A549 (cell line): ENCODE data around the gene PPAN. TPM values are rescaled to one million over a fixed set of nuclear protein-coding genes. Genes with fewer than 3 reads are reported as not detected.

Experiments used
- ATAC-seq, 2 experiments: fragments of 200-7000 bp in 1 of 2; fragments of >200 bp in 1 of 2; cut with Nextera tagmentation in 1 of 2; cut with Tn5 transposase in 1 of 2; 3 replicates each; pipeline versions ENCODE4 v1.8.0 to v1.9.1; 2018 to 2020; ENCODE audit warnings: mild to moderate bottlenecking in 1 of 2, moderate library complexity in 1 of 2
- CTCF ChIA-PET: fragments of 300-600 bp; sonication (Branson Sonifier 250); formaldehyde crosslinking; extraction: SDS; loops from one replicate; lab custom pipeline; 2021; ENCODE audit warnings: antibody characterized with exemption, inconsistent platforms; lab: Yijun Ruan, JAX
- POLR2A ChIA-PET: fragments of 350-600 bp; formaldehyde crosslinking; extraction: SDS; loops from one replicate; lab custom pipeline; 2021; ENCODE audit warnings: antibody characterized with exemption, inconsistent platforms; lab: Yijun Ruan, JAX
- DNase-seq, 2 experiments: peaks; one replicate each; pipeline versions ENCODE4 v3.0.0 to v3.0.0-alpha.2; 2011 to 2016; ENCODE audit warnings: low read depth in 1 of 2, low spot score in 1 of 2
- FAIRE-seq: peaks from 2 replicates; lab custom pipeline; 2011; peaks lifted over from hg19 to GRCh38; lab: Jason Lieb, UNC
- H3K27ac ChIP-seq, 2 experiments: fragments of >200 bp; sonication (Bioruptor Twin); formaldehyde crosslinking; 3 replicates each; pipeline ENCODE4 v1.5.1; 2016 to 2017
- H3K4me1 ChIP-seq: fragments of >200 bp; sonication (Bioruptor Twin); formaldehyde crosslinking; 3 replicates; pipeline ENCODE4 v1.6.1; 2016
- H3K4me2 ChIP-seq: fragments of >200 bp; sonication (Bioruptor Twin); formaldehyde crosslinking; 3 replicates; pipeline ENCODE4 v1.6.1; 2016
- H3K4me3 ChIP-seq: fragments of >200 bp; sonication (Bioruptor Twin); formaldehyde crosslinking; 3 replicates; pipeline ENCODE4 v1.5.1; 2016
- H3K9me3 ChIP-seq: fragments of >200 bp; sonication (Bioruptor Twin); formaldehyde crosslinking; 3 replicates; pipeline ENCODE4 v1.6.1; 2016
- CEBPB ChIP-seq, 2 experiments: fragments of >200 bp in 1 of 2; sonication (Bioruptor Twin) in 1 of 2; formaldehyde crosslinking in 1 of 2; IDR thresholded peaks; 2 replicates each; pipeline ENCODE4 v1.6.1; 2012 to 2016
- CHD4 ChIP-seq: fragments of 200-600 bp; sonication (generic); IDR thresholded peaks from 2 replicates; pipeline ENCODE4 v1.6.1; 2016; ENCODE audit warnings: antibody characterized with exemption, mild to moderate bottlenecking, borderline replicate concordance
- FOSB ChIP-seq: fragments of 250-450 bp; sonication (Bioruptor Pico); IDR thresholded peaks from 2 replicates; pipeline ENCODE4 v1.5.0; 2020; ENCODE audit warnings: mild to moderate bottlenecking, moderate library complexity
- HOXB13 ChIP-seq: fragments of 250-450 bp; sonication (Bioruptor Pico); IDR thresholded peaks from 2 replicates; pipeline ENCODE4 v1.5.0; 2020; ENCODE audit warnings: low read depth, mild to moderate bottlenecking, moderate library complexity
- JUN ChIP-seq, 2 experiments: fragments of >200 bp; sonication (Bioruptor Twin); formaldehyde crosslinking; IDR thresholded peaks; 2 replicates in 1 of 2; 3 replicates in 1 of 2; pipeline ENCODE4 v1.6.1; 2016 to 2017
- KDM1A ChIP-seq: fragments of 200-600 bp; sonication (generic); IDR thresholded peaks from 2 replicates; pipeline ENCODE4 v1.6.1; 2016; ENCODE audit warnings: low read depth, mild to moderate bottlenecking
- MAFK ChIP-seq: fragments of 450-650 bp; IDR thresholded peaks from 2 replicates; pipeline ENCODE4 v1.6.1; 2014; ENCODE audit not compliant: partially characterized antibody
- RFX5 ChIP-seq: fragments of 450-650 bp; IDR thresholded peaks from 2 replicates; pipeline ENCODE4 v1.7.1; 2014; ENCODE audit warnings: antibody characterized with exemption, mild to moderate bottlenecking, moderate library complexity
- RNF2 ChIP-seq: fragments of 200-600 bp; sonication (generic); IDR thresholded peaks from 2 replicates; pipeline ENCODE4 v1.6.1; 2016; ENCODE audit warnings: low read depth, mild to moderate bottlenecking, antibody characterized with exemption, moderate library complexity, borderline replicate concordance
- SMC3 ChIP-seq: fragments of >200 bp; sonication (Bioruptor Twin); formaldehyde crosslinking; IDR thresholded peaks from 3 replicates; pipeline ENCODE4 v1.6.1; 2018; ENCODE audit warnings: inconsistent platforms
- WGBS: methylation state at CpG from one replicate; pipeline ENCODE4 v1.1.6; 2017; ENCODE audit errors: missing lambda C conversion rate; 5-methylcytosine and 5-hydroxymethylcytosine counted together
- polyA plus RNA-seq, 4 experiments: library from polyadenylated mRNA; depleted of rRNA in 3 of 4; stranded (reverse); fragments of >200 nt; fragmentation: RNase III in 1 of 4; extraction: RNeasy Plus Mini Kit Qiagen cat#74134 plus additional on column Dnase treatment in 1 of 4; gene quantifications; 2 replicates in 3 of 4; 3 replicates in 1 of 4; pipeline ENCODE4 v1.2.3, GENCODE V29; 2011 to 2017
- TF ChIP-seq, protein P1 (sequence below): fragments of 200-600 bp; sonication (generic); IDR thresholded peaks from 2 replicates; pipeline ENCODE4 v1.6.1; 2016; ENCODE audit warnings: antibody characterized with exemption, mild to moderate bottlenecking, moderate library complexity
- TF ChIP-seq, protein P2 (sequence below): fragments of >200 bp; sonication (Bioruptor Twin); formaldehyde crosslinking; IDR thresholded peaks from 2 replicates; pipeline ENCODE4 v1.6.1; 2016
- TF ChIP-seq, protein P3 (sequence below): fragments of >200 bp; sonication (Bioruptor Twin); formaldehyde crosslinking; IDR thresholded peaks from 3 replicates; pipeline ENCODE4 v1.5.1; 2016
- TF ChIP-seq, protein P4 (sequence below): fragments of >200 bp; sonication (Bioruptor Twin); formaldehyde crosslinking; IDR thresholded peaks from 3 replicates; pipeline ENCODE4 v1.6.1; 2016

PPAN gene
- polyA plus RNA-seq, 2 of the 4 experiments (the other 2 are of a cell fraction) = 26.6 to 65.0 TPM

DNA sequence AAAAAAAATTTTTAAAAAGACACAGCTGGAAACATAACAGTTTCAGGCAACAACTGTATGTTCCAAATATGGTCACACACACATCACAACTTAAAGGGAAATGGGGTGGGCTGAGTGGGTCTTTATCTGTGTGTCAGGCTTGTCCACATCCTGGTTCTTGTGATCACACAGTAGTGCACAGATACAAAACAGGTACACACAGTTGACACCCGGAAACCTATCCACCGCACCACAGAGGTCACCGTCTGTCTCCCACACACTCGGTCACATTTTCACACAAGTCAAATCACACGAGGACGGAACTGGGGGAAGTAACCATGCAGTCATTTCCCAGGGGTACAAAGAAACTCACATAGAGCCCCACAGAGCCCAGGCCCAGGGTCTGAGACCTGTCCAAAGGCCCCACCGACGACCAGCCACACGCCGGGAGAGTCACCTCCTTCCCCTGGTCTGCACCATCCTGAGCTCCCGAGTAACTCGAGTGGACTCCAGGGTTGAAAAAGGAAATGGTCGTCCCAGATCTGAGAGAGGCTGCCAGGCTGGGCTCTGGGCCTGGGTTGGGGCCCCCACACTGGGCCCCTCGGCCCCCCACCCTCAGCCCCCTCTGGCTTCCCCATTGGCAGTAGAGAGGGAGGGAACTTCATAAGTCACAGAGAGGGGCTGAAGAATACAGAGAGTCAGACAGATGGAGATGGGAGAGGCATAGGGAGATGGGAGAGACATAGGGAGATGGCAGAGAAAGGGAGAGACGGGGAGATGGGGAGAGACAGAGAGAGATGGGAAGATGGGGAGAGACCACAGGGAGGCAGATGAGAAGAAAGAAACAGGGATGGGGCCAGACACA is 1.3 kb upstream of the PPAN start:
- ATAC-seq = no peak
- TF ChIP-seq RFX5 (no peak), FOSB (no peak), HOXB13 (no peak), RNF2 (no peak), SMC3 (no peak)
- TF ChIP-seq, protein P1, sequence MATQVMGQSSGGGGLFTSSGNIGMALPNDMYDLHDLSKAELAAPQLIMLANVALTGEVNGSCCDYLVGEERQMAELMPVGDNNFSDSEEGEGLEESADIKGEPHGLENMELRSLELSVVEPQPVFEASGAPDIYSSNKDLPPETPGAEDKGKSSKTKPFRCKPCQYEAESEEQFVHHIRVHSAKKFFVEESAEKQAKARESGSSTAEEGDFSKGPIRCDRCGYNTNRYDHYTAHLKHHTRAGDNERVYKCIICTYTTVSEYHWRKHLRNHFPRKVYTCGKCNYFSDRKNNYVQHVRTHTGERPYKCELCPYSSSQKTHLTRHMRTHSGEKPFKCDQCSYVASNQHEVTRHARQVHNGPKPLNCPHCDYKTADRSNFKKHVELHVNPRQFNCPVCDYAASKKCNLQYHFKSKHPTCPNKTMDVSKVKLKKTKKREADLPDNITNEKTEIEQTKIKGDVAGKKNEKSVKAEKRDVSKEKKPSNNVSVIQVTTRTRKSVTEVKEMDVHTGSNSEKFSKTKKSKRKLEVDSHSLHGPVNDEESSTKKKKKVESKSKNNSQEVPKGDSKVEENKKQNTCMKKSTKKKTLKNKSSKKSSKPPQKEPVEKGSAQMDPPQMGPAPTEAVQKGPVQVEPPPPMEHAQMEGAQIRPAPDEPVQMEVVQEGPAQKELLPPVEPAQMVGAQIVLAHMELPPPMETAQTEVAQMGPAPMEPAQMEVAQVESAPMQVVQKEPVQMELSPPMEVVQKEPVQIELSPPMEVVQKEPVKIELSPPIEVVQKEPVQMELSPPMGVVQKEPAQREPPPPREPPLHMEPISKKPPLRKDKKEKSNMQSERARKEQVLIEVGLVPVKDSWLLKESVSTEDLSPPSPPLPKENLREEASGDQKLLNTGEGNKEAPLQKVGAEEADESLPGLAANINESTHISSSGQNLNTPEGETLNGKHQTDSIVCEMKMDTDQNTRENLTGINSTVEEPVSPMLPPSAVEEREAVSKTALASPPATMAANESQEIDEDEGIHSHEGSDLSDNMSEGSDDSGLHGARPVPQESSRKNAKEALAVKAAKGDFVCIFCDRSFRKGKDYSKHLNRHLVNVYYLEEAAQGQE = no peak
- ChIA-PET POLR2A (no interaction called here), CTCF (interaction anchor here (1.0 kb wide), 1 partner anchor 8 kb away, joined by 5 read pairs; no protein-coding TSS in a partner anchor)
- FAIRE-seq = no peak
- Histone ChIP-seq H3K4me2 (no peak overlapping the region), H3K4me1 (peaks cover 12% of the 10 kb centered on the region; the same call in 1 of the 3 replicates), H3K4me3 (no peak overlapping the region), H3K27ac (no peak overlapping the region), H3K9me3 (no peaks in the 10 kb centered on the region)
- no peak for DNase-seq
- 57% methylated on average over 12 of the region's 15 CpGs for WGBS

DNA sequence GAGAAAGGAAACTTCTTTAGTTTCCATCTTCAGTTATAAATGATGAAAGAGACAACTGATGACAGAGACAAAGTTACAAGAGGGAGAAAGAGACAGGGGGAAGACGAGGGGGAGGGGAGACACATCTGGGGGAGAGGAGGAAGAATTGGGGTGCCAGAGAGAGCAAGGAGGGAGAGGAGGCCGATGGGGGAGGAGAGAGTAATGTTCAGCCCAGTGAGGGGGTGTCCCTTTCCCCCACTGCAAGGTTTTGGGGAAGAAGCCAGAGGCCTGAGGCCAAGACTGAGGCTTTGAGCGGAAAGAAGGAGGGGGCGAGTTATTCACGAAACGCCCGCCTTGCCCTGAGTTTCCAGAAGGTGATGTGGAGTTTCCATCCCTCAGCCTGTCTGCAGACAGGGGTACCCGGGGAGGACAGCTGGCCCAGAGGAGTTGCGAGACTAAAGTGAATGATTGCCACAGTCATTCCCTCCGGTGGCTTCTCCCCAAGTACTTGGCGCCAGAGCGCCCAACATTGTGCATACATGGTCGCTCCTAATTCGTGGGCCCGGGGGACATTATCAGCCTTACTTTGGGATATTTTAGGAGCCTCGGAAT is 558 bp upstream of the PPAN start:
- POLR2A ChIA-PET = interaction anchor here (0.7 to 2.4 kb wide), 4 partner anchors 10 to 184 kb away, joined by 3 to 12 read pairs (median 4); no protein-coding TSS in a partner anchor
- H3K4me2 ChIP-seq = peak overlapping the region; percentile 36; the same call in 1 of the 3 replicates

More for the DNA sequence above, 558 bp upstream of the PPAN start:
- CTCF ChIA-PET = interaction anchor here (0.8 to 1.9 kb wide), 3 partner anchors 10 to 179 kb away, joined by 3 to 8 read pairs (median 3); no protein-coding TSS in a partner anchor
- FAIRE-seq = no peak
- Histone ChIP-seq H3K9me3 (no peaks in the 10 kb centered on the region), H3K27ac (peak overlapping the region in 1 of 2 experiments; percentile 70; a peak in 2 of 6 replicates), H3K4me1 (peaks cover 12% of the 10 kb centered on the region; the same call in 1 of the 3 replicates), H3K4me3 (no peak overlapping the region)
- no peak for TF ChIP-seq MAFK
- TF ChIP-seq, protein P2, sequence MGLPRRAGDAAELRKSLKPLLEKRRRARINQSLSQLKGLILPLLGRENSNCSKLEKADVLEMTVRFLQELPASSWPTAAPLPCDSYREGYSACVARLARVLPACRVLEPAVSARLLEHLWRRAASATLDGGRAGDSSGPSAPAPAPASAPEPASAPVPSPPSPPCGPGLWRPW = no peak
- TF ChIP-seq SMC3 = no peak
- TF ChIP-seq CEBPB (IDR thresholded peaks at IDR 0.05) = no peak
- TF ChIP-seq, protein P3, sequence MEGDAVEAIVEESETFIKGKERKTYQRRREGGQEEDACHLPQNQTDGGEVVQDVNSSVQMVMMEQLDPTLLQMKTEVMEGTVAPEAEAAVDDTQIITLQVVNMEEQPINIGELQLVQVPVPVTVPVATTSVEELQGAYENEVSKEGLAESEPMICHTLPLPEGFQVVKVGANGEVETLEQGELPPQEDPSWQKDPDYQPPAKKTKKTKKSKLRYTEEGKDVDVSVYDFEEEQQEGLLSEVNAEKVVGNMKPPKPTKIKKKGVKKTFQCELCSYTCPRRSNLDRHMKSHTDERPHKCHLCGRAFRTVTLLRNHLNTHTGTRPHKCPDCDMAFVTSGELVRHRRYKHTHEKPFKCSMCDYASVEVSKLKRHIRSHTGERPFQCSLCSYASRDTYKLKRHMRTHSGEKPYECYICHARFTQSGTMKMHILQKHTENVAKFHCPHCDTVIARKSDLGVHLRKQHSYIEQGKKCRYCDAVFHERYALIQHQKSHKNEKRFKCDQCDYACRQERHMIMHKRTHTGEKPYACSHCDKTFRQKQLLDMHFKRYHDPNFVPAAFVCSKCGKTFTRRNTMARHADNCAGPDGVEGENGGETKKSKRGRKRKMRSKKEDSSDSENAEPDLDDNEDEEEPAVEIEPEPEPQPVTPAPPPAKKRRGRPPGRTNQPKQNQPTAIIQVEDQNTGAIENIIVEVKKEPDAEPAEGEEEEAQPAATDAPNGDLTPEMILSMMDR = no peak
- TF ChIP-seq CHD4 = no peak
- TF ChIP-seq JUN (IDR thresholded peaks at IDR 0.05) = no peak
- TF ChIP-seq KDM1A = no peak
- TF ChIP-seq, protein P4, sequence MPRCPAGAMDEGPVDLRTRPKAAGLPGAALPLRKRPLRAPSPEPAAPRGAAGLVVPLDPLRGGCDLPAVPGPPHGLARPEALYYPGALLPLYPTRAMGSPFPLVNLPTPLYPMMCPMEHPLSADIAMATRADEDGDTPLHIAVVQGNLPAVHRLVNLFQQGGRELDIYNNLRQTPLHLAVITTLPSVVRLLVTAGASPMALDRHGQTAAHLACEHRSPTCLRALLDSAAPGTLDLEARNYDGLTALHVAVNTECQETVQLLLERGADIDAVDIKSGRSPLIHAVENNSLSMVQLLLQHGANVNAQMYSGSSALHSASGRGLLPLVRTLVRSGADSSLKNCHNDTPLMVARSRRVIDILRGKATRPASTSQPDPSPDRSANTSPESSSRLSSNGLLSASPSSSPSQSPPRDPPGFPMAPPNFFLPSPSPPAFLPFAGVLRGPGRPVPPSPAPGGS = no peak
- DNase-seq = no peak
- 62% methylated on average over 14 of the region's 16 CpGs for WGBS
- no peak for ATAC-seq
